Glutamatergic neuron (in vitro differentiated cells): ENCODE results near the gene DECR2. TPM values are rescaled to one million over a fixed set of nuclear protein-coding genes. Genes with fewer than 3 reads are reported as not detected.
"Not testable (repeated sequence)": the region's sequence is repeated elsewhere in the genome, so short reads cannot be mapped to it uniquely, and the experiment has no call there.

ENCODE experiments used
- DNase-seq: peaks from one replicate; pipeline ENCODE4 v3.0.0; 2022
- H3K27ac Mint-ChIP-seq: one replicate; pipeline ENCODE4 v1.8.0; 2020; ENCODE audit warnings: mild to moderate bottlenecking, mixed read lengths, inconsistent platforms; ENCODE audit not compliant: unreplicated experiment
- H3K27me3 Mint-ChIP-seq: one replicate; pipeline ENCODE4 v1.8.0; 2020; ENCODE audit warnings: mild to moderate bottlenecking, moderate library complexity, mixed read lengths, inconsistent platforms; ENCODE audit not compliant: unreplicated experiment
- H3K36me3 Mint-ChIP-seq: one replicate; pipeline ENCODE4 v1.8.0; 2020; ENCODE audit warnings: mild to moderate bottlenecking, mixed read lengths, inconsistent platforms; ENCODE audit not compliant: unreplicated experiment
- H3K4me1 Mint-ChIP-seq: one replicate; pipeline ENCODE4 v1.8.0; 2020; ENCODE audit warnings: mild to moderate bottlenecking, low read depth, mixed read lengths, inconsistent platforms; ENCODE audit not compliant: unreplicated experiment
- H3K4me3 Mint-ChIP-seq: one replicate; pipeline ENCODE4 v1.8.0; 2020; ENCODE audit warnings: mild to moderate bottlenecking, mixed read lengths, inconsistent platforms; ENCODE audit not compliant: unreplicated experiment
- H3K9me3 Mint-ChIP-seq: one replicate; pipeline ENCODE4 v1.8.0; 2020; ENCODE audit warnings: mild to moderate bottlenecking, moderate library complexity, mixed read lengths, inconsistent platforms; ENCODE audit not compliant: unreplicated experiment
- CTCF ChIP-seq: fragments of 200-600 bp; sonication (generic); IDR thresholded peaks from one replicate; pipeline ENCODE4 v1.5.0; 2021; ENCODE audit not compliant: partially characterized antibody, unreplicated experiment
- total RNA-seq: library from RNA; stranded (reverse); fragmentation: NEBNext Ultra II Directional; extraction: Animal tissue kit (Norgen Biotek cat#: 25700); gene quantifications from one replicate; pipeline ENCODE4 v1.2.1, GENCODE V29; 2021; ENCODE audit not compliant: unreplicated experiment

The DECR2 gene
- total RNA-seq, 1 donor from 2014 or later, result 26.2 TPM

- TF ChIP-seq CTCF, result no peak
- Mint-ChIP-seq H3K4me1 (no peaks in the 10 kb centered on the region), H3K27ac (peak overlapping the region; percentile 33), H3K36me3 (no peaks in the 10 kb centered on the region), H3K4me3 (no peak overlapping the region), H3K27me3 (no peaks in the 10 kb centered on the region), H3K9me3 (no peaks in the 10 kb centered on the region)
- DNase-seq, result no peak
These were observed 40.9 kb upstream of the DECR2 start for GRCh38 chr16:360698-361336.

GRCh38 chr16:361341-361871 is 40.3 kb upstream of the DECR2 start:
- H3K9me3 Mint-ChIP-seq, result no peaks in the 10 kb centered on the region
- H3K4me1 Mint-ChIP-seq, result no peaks in the 10 kb centered on the region
- no peak overlapping the region for H3K4me3 Mint-ChIP-seq
- no peak for TF ChIP-seq CTCF
- DNase-seq, result no peak
- no peaks in the 10 kb centered on the region for H3K36me3 Mint-ChIP-seq
- no peak overlapping the region for H3K27ac Mint-ChIP-seq
- no peaks in the 10 kb centered on the region for H3K27me3 Mint-ChIP-seq

- TF ChIP-seq CTCF, result peak; percentile 39
- no peaks in the 10 kb centered on the region for H3K27me3 Mint-ChIP-seq
- peaks cover 2% of the 10 kb centered on the region for H3K9me3 Mint-ChIP-seq
- H3K36me3 Mint-ChIP-seq, result no peaks in the 10 kb centered on the region
- H3K27ac Mint-ChIP-seq, result no peak overlapping the region
- peak; percentile 75 for DNase-seq
- no peaks in the 10 kb centered on the region for H3K4me1 Mint-ChIP-seq
- H3K4me3 Mint-ChIP-seq, result no peak overlapping the region
These were observed 39.6 kb upstream of the DECR2 start for GRCh38 chr16:361872-362701.

GRCh38 chr16:362702-362999 is 39.0 kb upstream of the DECR2 start:
- not testable (repeated sequence) for DNase-seq, H3K4me1 Mint-ChIP-seq, H3K4me3 Mint-ChIP-seq, H3K36me3 Mint-ChIP-seq, H3K27ac Mint-ChIP-seq, H3K9me3 Mint-ChIP-seq, H3K27me3 Mint-ChIP-seq

GRCh38 chr16:363110-363765 is 38.4 kb upstream of the DECR2 start:
- TF ChIP-seq CTCF, result no peak
- Mint-ChIP-seq H3K36me3 (no peaks in the 10 kb centered on the region), H3K27me3 (no peaks in the 10 kb centered on the region), H3K27ac (no peak overlapping the region), H3K9me3 (peaks cover 3% of the 10 kb centered on the region), H3K4me3 (no peak overlapping the region), H3K4me1 (no peaks in the 10 kb centered on the region)
- no peak for DNase-seq
